GM12878 (cell line): ENCODE data around the gene RASGRF1. TPM values are rescaled to one million over a fixed set of nuclear protein-coding genes. Genes with fewer than 3 reads are reported as not detected.

Experiments used
- ATAC-seq: fragments of 200-7000 bp; cut with Tn5 transposase; 3 replicates; pipeline ENCODE4 v1.9.1; 2020; ENCODE audit warnings: mild to moderate bottlenecking, moderate library complexity
- BruUV-seq: library from RNA; stranded (reverse); fragments of 400-500 nt; replicated peaks from 2 replicates; lab custom pipeline; 2021; lab: Mats Ljungman, UMichigan
- CTCF ChIA-PET: fragments of 300-600 bp; sonication (Branson Sonifier 250); formaldehyde crosslinking; extraction: SDS; loops from one replicate; lab custom pipeline; 2021; ENCODE audit warnings: inconsistent platforms; lab: Yijun Ruan, JAX
- POLR2A ChIA-PET: fragments of 350-600 bp; formaldehyde crosslinking; extraction: SDS; loops from one replicate; lab custom pipeline; 2021; ENCODE audit warnings: inconsistent platforms; lab: Charles Lee
- RAD21 ChIA-PET: fragments of 300-600 bp; sonication (Branson Sonifier 250); formaldehyde crosslinking; loops from one replicate; lab custom pipeline; 2023; ENCODE audit warnings: antibody characterized with exemption; ENCODE audit not compliant: unreplicated experiment; lab: Charles Lee
- SMC1A ChIA-PET: fragments of 300-600 bp; sonication (Branson Sonifier 250); formaldehyde crosslinking; loops from one replicate; lab custom pipeline; 2023; ENCODE audit not compliant: unreplicated experiment, uncharacterized antibody; lab: Charles Lee
- DNase-seq: peaks from one replicate; pipeline ENCODE4 v3.0.0-alpha.2; 2011; ENCODE audit warnings: low read depth, low spot score
- FAIRE-seq: peaks from 3 replicates; lab custom pipeline; 2011; peaks lifted over from hg19 to GRCh38; lab: Jason Lieb, UNC
- H2AFZ ChIP-seq: 2 replicates; pipeline ENCODE4 v1.6.0; 2011; ENCODE audit warnings: low read depth, low read length, control low read depth; ENCODE audit not compliant: control insufficient read depth
- H3K27ac ChIP-seq: 2 replicates; pipeline ENCODE4 v1.5.1; 2011; ENCODE audit warnings: control low read depth; ENCODE audit not compliant: control insufficient read depth, insufficient read depth
- H3K27me3 ChIP-seq, 2 experiments: replicated peaks in 1 of 2; 2 replicates each; pipeline versions ENCODE4 v1.6.0 to v1.6.1; 2011; ENCODE audit warnings: low read length in 1 of 2; ENCODE audit not compliant: control insufficient read depth in 2 of 2, insufficient read depth in 2 of 2
- H3K36me3 ChIP-seq, 2 experiments: 2 replicates each; pipeline ENCODE4 v1.5.1; 2011; ENCODE audit warnings: low read length in 1 of 2; ENCODE audit not compliant: control insufficient read depth in 2 of 2, insufficient read depth in 2 of 2
- H3K4me1 ChIP-seq: 2 replicates; pipeline ENCODE4 v1.6.1; 2011; ENCODE audit warnings: mild to moderate bottlenecking, low read length, moderate library complexity, mixed read lengths; ENCODE audit not compliant: control insufficient read depth, insufficient read depth
- H3K4me2 ChIP-seq: 2 replicates; pipeline ENCODE4 v1.6.0; 2011; ENCODE audit warnings: control low read depth; ENCODE audit not compliant: control insufficient read depth, insufficient read depth
- H3K4me3 ChIP-seq: fragments of 200-600 bp; sonication (generic); 2 replicates; pipeline ENCODE4 v1.5.1; 2016
- H3K79me2 ChIP-seq: 2 replicates; pipeline ENCODE4 v1.6.0; 2011; ENCODE audit warnings: low read length; ENCODE audit not compliant: control insufficient read depth, insufficient read depth
- H3K9ac ChIP-seq: 2 replicates; pipeline ENCODE4 v1.8.0; 2011; ENCODE audit warnings: low read length, control low read depth, mixed read lengths; ENCODE audit not compliant: control insufficient read depth, insufficient read depth
- H3K9me3 ChIP-seq: replicated peaks from 3 replicates; pipeline ENCODE4 v1.5.1; 2011; ENCODE audit warnings: mild to moderate bottlenecking, low read length; ENCODE audit not compliant: control insufficient read depth, insufficient read depth
- H4K20me1 ChIP-seq: 2 replicates; pipeline ENCODE4 v1.6.0; 2011; ENCODE audit not compliant: control insufficient read depth, insufficient read depth
- BHLHE40 ChIP-seq, 2 experiments: fragments of 450-650 bp in 1 of 2; IDR thresholded peaks; 2 replicates each; pipeline ENCODE4 v1.6.1; 2011 to 2017; ENCODE audit warnings: low read depth in 2 of 2, borderline replicate concordance in 1 of 2, improper control_type of control experiment in 1 of 2, low read length in 1 of 2, mild to moderate bottlenecking in 1 of 2
- FOS ChIP-seq: IDR thresholded peaks from 3 replicates; pipeline ENCODE4 v1.6.1; 2011; ENCODE audit warnings: borderline replicate concordance; ENCODE audit not compliant: insufficient read length; ENCODE audit errors: extremely low read depth
- JUNB ChIP-seq: IDR thresholded peaks from 2 replicates; pipeline ENCODE4 v1.6.1; 2016; ENCODE audit warnings: antibody characterized with exemption, mild to moderate bottlenecking
- MTA2 ChIP-seq: fragments of 450-650 bp; IDR thresholded peaks from 2 replicates; pipeline ENCODE4 v1.6.1; 2016; ENCODE audit warnings: low read depth, mild to moderate bottlenecking, moderate library complexity
- MYC ChIP-seq: IDR thresholded peaks from 2 replicates; pipeline ENCODE4 v1.6.1; 2011; ENCODE audit warnings: mild to moderate bottlenecking, low read length, moderate library complexity, inconsistent platforms; ENCODE audit not compliant: insufficient read depth, insufficient replicate concordance, insufficient read length, severe bottlenecking
- SUPT20H ChIP-seq: IDR thresholded peaks from 2 replicates; pipeline ENCODE4 v1.6.1; 2011; ENCODE audit warnings: low read depth, mild to moderate bottlenecking, low read length, moderate library complexity, borderline replicate concordance; ENCODE audit not compliant: control insufficient read depth
- TARDBP ChIP-seq: IDR thresholded peaks from 2 replicates; pipeline ENCODE4 v1.6.1; 2016; ENCODE audit warnings: borderline replicate concordance
- TBL1XR1 ChIP-seq: IDR thresholded peaks from 2 replicates; pipeline ENCODE4 v1.6.1; 2012; ENCODE audit warnings: low read depth, low read length, improper control_type of control experiment
- TCF3 ChIP-seq: IDR thresholded peaks from 2 replicates; pipeline ENCODE4 v1.6.1; 2012; ENCODE audit warnings: low read depth, mild to moderate bottlenecking, low read length, borderline replicate concordance; ENCODE audit not compliant: insufficient read depth
- YY1 ChIP-seq: IDR thresholded peaks from 2 replicates; pipeline ENCODE4 v1.6.1; 2011; ENCODE audit warnings: low read depth, mild to moderate bottlenecking, low read length
- WGBS: methylation state at CpG from one replicate; pipeline ENCODE4 v1.1.6; 2016; ENCODE audit warnings: low lambda C conversion rate; ENCODE audit not compliant: insufficient replicate concordance, insufficient coverage; ENCODE audit errors: missing lambda C conversion rate; 5-methylcytosine and 5-hydroxymethylcytosine counted together
- in situ Hi-C: fragments of 300-500 bp; cut with MboI; formaldehyde crosslinking; loops from 9 replicates; pipeline ENCODE4 v1.14.3; 2018; ENCODE audit warnings: mixed read lengths
- intact Hi-C: fragments of 100-400 bp; cut with micrococcal nuclease; formaldehyde crosslinking; loops from one replicate; pipeline ENCODE4 v1.14.2; 2022; ENCODE audit not compliant: unreplicated experiment
- polyA plus RNA-seq, 11 experiments: library from polyadenylated mRNA; depleted of rRNA in 4 of 11; unstranded in 6 of 11; stranded (reverse) in 5 of 11; fragments of >200 nt; fragmentation: Nextera tagmentation in 4 of 11; fragmentation: Illumina TruSeq in 1 of 11; extraction: Ambion mirVana in 4 of 11; extraction: Trizol in 1 of 11; gene quantifications; 1 replicate in 1 of 11; 2 replicates in 10 of 11; pipeline versions ENCODE4 v1.2.1 to v1.2.3, GENCODE V29; 2011 to 2016; ENCODE audit warnings: inconsistent platforms in 2 of 11, missing spikeins in 2 of 11, low read depth in 1 of 11
- total RNA-seq, 4 experiments: library from RNA; depleted of rRNA in 3 of 4; stranded (reverse); fragments of >200 nt in 3 of 4; fragmentation: Illumina TruSeq in 1 of 4; extraction: Trizol in 1 of 4; gene quantifications; 2 replicates each; pipeline versions ENCODE4 v1.2.1 to v1.2.3, GENCODE V29; 2013 to 2021
- TF ChIP-seq, protein P1 (sequence below): IDR thresholded peaks from 2 replicates; pipeline ENCODE4 v1.6.1; 2012; ENCODE audit warnings: low read depth, low read length, improper control_type of control experiment
- TF ChIP-seq, protein P2 (sequence below): fragments of 450-650 bp; IDR thresholded peaks from 2 replicates; pipeline ENCODE4 v1.6.1; 2017; ENCODE audit warnings: low read depth, mild to moderate bottlenecking, moderate library complexity
- TF ChIP-seq, protein P3 (sequence below): fragments of 450-650 bp; IDR thresholded peaks from 2 replicates; pipeline ENCODE4 v1.6.1; 2017; ENCODE audit warnings: mild to moderate bottlenecking, low read depth, inconsistent platforms; ENCODE audit not compliant: poor library complexity, severe bottlenecking

RASGRF1 gene
- total and polyA plus RNA-seq, 10 of the 15 experiments (the other 5 are each of a cell fraction or from before 2014, with no cell fraction given) = 0.20 to 1.9 (median 0.86) TPM

DNA sequence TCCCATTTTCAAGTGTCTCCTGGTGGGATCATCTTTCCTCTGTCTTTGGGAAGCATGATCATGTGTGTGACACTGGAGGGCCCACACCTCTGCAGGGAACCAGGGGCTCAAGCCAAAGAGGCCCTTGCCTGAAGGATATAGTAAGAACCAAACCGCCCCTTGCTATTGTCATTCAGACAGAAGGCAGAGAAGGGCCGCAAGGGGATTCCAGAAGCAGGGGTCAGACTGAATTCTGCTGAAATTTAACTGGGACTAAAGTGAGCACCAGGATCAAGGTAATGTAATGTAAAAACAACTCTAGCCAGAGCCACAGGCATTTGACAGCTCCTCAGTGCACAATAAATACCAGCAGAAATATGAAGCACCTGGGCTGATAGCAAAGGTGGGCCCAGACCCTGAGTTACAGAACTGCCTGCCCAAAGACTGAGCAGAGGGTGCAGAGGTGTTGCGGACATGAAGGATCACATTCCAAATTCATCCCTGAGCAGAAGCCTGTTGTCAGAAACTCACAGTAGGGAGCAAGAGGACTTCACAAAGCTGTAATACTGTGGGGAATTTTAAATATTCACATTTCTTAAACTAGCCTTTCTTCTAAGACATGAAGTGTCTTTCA lies 46.0 kb upstream of the RASGRF1 start:
- Histone ChIP-seq H2AFZ (no peak overlapping the region), H3K27ac (no peak overlapping the region), H3K9ac (no peak overlapping the region), H3K79me2 (no peaks in the 10 kb centered on the region), H3K4me1 (no peaks in the 10 kb centered on the region), H3K4me3 (no peak overlapping the region), H3K9me3 (no peaks in the 10 kb centered on the region; the same call in 2 of the 3 replicates), H3K27me3 (peaks cover 3 to 4% of the 10 kb centered on the region in 2 experiments; a peak in 1 of 4 replicates), H3K4me2 (no peak overlapping the region), H3K36me3 (no peaks in the 10 kb centered on the region), H4K20me1 (no peaks in the 10 kb centered on the region)
- SMC1A ChIA-PET = no interaction called here
- in situ Hi-C loops (no loop called here), intact Hi-C loops (no loop called here)
- WGBS = 22% methylated on average over 3 of the region's 3 CpGs
- FAIRE-seq (no peak), DNase-seq (no peak), ATAC-seq (no peak)
- CTCF ChIA-PET = interaction anchor here (0.8 kb wide), 1 partner anchor 37 kb away, joined by 3 read pairs; no protein-coding TSS in a partner anchor
- RAD21 ChIA-PET = interaction anchor here (0.5 kb wide), 1 partner anchor 49 kb away, joined by 3 read pairs; no protein-coding TSS in a partner anchor
- TF ChIP-seq SUPT20H = no peak
- TF ChIP-seq FOS = no peak
- TF ChIP-seq JUNB = no peak
- TF ChIP-seq, protein P1, sequence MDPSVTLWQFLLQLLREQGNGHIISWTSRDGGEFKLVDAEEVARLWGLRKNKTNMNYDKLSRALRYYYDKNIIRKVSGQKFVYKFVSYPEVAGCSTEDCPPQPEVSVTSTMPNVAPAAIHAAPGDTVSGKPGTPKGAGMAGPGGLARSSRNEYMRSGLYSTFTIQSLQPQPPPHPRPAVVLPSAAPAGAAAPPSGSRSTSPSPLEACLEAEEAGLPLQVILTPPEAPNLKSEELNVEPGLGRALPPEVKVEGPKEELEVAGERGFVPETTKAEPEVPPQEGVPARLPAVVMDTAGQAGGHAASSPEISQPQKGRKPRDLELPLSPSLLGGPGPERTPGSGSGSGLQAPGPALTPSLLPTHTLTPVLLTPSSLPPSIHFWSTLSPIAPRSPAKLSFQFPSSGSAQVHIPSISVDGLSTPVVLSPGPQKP = no peak
- TF ChIP-seq TBL1XR1 = no peak
- TF ChIP-seq, protein P2, sequence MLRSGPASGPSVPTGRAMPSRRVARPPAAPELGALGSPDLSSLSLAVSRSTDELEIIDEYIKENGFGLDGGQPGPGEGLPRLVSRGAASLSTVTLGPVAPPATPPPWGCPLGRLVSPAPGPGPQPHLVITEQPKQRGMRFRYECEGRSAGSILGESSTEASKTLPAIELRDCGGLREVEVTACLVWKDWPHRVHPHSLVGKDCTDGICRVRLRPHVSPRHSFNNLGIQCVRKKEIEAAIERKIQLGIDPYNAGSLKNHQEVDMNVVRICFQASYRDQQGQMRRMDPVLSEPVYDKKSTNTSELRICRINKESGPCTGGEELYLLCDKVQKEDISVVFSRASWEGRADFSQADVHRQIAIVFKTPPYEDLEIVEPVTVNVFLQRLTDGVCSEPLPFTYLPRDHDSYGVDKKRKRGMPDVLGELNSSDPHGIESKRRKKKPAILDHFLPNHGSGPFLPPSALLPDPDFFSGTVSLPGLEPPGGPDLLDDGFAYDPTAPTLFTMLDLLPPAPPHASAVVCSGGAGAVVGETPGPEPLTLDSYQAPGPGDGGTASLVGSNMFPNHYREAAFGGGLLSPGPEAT = no peak
- no peak for TF ChIP-seq YY1
- TF ChIP-seq MYC = no peak
- no peak for TF ChIP-seq BHLHE40 (IDR thresholded peaks at IDR 0.05; ENCODE audit: borderline replicate concordance in 1 of 2, low read depth in 2 of 2, low read length in 1 of 2)
- TF ChIP-seq, protein P3, sequence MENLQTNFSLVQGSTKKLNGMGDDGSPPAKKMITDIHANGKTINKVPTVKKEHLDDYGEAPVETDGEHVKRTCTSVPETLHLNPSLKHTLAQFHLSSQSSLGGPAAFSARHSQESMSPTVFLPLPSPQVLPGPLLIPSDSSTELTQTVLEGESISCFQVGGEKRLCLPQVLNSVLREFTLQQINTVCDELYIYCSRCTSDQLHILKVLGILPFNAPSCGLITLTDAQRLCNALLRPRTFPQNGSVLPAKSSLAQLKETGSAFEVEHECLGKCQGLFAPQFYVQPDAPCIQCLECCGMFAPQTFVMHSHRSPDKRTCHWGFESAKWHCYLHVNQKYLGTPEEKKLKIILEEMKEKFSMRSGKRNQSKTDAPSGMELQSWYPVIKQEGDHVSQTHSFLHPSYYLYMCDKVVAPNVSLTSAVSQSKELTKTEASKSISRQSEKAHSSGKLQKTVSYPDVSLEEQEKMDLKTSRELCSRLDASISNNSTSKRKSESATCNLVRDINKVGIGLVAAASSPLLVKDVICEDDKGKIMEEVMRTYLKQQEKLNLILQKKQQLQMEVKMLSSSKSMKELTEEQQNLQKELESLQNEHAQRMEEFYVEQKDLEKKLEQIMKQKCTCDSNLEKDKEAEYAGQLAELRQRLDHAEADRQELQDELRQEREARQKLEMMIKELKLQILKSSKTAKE = no peak
- TF ChIP-seq TARDBP = no peak
- TF ChIP-seq TCF3 = no peak
- no peak for TF ChIP-seq MTA2
- BruUV-seq = no TSS peak
- POLR2A ChIA-PET = no interaction called here
